GM18951 (cell line): Measurements from ENCODE around the gene MIS12.
A peak's percentile ranks its signal among the peaks of the same experiment; 100 is the strongest.

Experiments
- POLR2A ChIP-seq: IDR thresholded peaks from 4 replicates; pipeline ENCODE4 v1.6.1; 2011; ENCODE audit warnings: mild to moderate bottlenecking; ENCODE audit not compliant: insufficient read length, insufficient read depth; ENCODE audit errors: extremely low read depth
- in situ Hi-C: fragments of 300-500 bp; cut with MboI; formaldehyde crosslinking; loops from one replicate; pipeline ENCODE4 v1.12.0; 2022; ENCODE audit warnings: low sequenced_read_pairs, mixed read lengths, inconsistent platforms; ENCODE audit not compliant: unreplicated experiment

The MIS12 gene

DNA sequence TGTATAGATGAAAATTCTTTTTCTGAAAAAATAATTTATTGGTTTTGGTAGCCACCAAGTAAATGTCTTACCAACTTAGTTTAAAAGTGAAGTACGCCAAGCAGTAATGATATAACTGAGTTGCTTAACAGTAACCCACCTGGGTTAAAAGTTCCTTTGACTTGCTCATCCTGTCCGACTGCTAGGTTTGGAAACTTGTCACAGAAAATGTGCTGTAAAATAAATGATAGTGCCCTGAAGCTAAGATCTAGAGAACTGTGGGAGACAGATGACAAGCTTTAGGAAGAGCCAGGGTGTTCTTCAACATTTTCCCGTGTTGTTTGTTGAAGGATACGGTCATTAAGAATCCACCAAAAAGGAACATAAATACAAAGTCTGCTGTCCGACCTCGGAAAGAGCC lies 5.4 kb upstream of the MIS12 start:
- no peak for TF ChIP-seq POLR2A
- in situ Hi-C loops = no loop called here

DNA sequence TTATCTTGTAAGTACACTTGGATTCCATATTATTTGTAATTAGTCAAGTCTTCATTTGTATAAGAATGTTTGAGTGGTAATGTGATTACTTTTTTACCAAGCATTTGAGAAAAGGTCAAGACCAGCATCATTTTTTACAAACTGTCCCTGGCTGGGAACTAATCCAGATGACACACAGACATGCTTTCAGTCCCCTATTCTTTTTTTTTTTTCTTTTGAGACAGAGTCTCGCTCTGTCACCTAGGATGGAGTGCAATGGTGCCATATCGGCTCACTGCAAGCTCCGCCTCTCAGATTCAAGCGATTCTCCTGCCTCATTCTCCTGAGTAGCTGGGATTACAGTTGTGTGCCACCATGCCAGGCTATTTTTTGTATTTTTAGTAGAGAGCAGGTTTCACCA lies 4.9 kb upstream of the MIS12 start:
- no peak for TF ChIP-seq POLR2A
- in situ Hi-C loops = no loop called here

DNA sequence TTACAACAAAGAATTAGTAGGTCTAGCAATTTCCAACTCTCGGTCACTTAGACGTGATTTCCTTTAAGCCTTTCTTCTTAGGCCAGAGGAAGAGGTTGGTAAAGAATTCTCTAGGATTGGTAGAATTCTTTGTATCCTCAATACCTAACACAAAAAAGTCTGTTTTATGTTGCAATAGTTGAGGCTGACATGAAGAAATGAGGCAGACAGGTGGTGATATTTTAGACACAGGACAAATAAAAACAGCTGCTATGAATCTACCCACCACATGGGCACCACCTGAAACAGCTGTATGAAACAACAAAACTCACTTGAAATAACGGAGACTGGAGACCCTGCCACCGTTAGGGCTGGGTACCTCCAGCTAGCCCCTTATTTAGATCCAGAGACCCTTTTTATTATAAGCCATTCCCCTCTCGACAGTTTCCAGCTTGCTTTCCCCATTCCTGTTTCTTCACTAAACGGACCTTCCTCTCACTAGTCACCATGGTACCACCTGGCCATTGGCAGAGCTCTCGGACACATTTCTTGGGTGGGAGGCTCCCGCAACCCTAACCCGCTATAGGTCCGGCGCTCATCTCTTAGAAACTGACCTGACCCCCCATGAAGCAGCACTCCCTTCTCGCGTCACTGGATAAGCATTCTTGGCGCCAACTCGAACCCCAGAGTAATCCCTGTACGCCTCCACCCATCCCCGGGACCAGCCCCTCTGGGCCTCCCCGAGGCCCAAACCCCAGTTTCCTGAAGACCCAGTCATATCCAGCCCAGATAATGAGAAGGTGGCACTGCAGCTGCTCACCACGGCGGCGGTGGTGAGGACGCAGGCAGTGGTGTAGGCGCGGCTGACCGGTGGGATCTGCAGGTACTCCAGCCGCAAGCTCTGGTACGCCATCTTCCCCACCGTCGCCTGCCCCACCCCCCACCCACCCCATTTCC lies 828 bp upstream of the MIS12 start, which contains the start of gene DERL2:
Gene DERL2, minus strand, starts transcription at position 909 of the 936 bp plus-strand sequence. Its CDS starts 17 bp downstream, at position 892.
- TF ChIP-seq POLR2A = peak; percentile 48
- in situ Hi-C loops = no loop called here

DNA sequence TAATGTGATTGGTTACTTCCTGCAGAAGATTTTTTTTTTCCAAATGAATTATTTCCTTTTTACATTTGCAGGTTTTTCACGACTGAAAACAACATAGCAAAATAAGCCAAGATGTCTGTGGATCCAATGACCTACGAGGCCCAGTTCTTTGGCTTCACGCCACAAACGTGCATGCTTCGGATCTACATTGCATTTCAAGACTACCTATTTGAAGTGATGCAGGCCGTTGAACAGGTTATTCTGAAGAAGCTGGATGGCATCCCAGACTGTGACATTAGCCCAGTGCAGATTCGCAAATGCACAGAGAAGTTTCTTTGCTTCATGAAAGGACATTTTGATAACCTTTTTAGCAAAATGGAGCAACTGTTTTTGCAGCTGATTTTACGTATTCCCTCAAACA lies 2.4 kb downstream of the MIS12 start:
- TF ChIP-seq POLR2A = no peak
- in situ Hi-C loops = no loop called here

DNA sequence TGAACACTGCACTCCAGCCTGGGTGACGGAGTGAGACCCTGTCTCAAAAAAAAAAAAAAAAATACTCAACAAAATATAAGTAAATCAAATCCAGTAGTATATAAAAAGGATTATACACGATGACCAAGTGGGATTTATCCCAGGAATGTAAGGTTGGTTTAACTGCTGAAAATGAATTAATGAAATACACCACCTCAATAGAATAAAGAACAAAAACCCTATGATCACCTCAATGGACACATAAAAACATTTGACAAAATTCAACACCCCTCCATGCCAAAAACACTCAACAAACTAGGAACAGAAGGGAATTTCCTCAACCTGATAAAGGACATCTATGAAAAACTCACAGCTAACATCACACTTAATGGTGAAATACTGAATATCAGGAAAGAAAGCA lies 6.6 kb downstream of the MIS12 start:
- no peak for TF ChIP-seq POLR2A
- in situ Hi-C loops = no loop called here

DNA sequence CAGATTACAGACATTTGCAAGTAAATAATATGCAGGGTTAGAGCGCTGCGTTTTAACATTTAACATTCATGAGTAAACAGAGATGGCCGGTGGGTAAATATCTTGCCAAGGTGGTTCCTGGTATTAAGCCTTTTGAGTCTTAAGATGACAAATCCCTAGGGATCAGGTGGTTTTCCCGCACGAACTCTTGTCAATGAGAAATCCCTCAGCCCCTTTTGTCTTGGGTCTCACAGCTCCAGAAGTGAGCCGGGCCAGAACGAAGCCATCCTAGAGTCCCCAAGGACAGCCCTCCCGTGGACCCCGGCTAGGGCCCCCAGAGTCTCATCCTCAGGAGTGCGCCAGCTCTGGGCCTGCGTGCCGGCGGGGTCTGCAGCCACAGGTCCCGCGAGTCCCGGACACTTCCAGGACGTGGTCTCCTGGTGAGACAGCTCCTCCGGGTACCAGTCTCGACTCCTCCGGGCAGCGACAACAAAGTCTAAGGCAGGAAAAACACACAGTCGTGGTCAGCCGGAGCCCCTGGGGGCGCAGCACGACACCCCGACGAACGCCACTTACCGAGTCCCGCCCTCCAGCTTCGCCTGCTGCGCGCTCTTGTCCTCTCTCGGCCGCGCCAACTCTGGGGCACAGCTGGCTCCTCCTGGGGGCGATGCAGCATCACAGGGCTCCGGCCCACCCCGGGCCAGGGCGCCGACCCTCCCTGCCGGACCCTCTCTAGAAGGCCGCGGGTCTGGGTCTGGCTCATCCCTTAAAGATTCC lies 13.3 kb downstream of the MIS12 start:
- no peak for TF ChIP-seq POLR2A
- in situ Hi-C loops = no loop called here

DNA sequence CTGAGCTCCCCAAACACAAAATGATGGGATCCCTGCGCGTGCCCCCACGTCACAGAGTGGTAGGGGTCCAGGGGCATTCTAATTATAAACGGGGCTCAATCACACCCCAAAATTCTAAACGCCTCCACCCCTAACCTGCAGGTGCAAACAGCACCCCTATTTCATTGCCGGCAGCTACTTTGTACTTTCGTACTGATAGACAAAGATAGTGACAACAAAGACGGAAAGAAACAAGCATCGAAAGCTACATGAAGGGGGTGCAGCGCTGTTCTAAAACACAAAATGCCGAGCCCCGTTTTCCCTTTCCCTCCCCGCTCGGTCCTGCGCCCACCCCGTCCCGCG lies 13.9 kb downstream of the MIS12 start:
- TF ChIP-seq POLR2A = no peak
- in situ Hi-C loops = no loop called here

DNA sequence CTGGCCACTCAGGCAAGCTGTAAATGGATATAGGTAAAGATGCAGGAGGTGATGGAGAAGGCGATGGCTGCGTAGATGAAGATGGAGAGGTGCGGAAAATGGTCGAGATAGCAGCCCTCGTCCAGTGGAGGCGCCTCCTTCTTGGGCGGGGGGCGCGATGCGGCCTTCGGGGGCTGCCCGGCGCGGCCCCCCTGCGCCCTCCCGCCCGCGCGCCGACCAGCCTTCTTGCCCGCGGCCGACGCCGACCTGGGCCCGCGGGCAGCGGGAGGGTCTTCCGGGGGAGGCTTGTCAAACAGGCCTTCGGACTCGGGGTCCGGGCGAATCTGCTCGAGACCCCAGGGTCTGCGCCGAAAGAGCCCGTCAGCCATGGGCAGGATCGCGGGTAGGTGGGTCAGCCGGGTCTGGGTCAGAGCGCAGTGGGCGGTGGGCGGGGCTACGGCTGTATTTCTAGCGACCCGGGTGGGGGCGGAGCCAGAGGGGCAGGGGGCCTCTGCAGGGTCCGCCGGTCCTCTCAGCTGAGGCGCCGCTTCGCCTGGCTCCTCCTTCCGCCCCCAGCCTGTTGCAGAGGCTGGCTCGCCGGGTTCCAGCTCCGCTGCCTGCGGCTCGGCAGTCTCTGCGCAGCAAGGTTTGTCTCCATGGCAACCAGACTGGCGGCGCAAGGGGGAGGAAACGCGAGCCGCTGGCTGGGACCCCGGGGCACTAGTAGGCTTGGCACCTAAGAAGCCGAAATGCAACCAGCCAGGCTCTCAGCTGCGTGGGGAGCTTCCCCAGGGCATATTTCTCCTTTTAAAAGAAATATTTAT lies 14.4 kb downstream of the MIS12 start:
- no peak for TF ChIP-seq POLR2A
- in situ Hi-C loops = no loop called here

DNA sequence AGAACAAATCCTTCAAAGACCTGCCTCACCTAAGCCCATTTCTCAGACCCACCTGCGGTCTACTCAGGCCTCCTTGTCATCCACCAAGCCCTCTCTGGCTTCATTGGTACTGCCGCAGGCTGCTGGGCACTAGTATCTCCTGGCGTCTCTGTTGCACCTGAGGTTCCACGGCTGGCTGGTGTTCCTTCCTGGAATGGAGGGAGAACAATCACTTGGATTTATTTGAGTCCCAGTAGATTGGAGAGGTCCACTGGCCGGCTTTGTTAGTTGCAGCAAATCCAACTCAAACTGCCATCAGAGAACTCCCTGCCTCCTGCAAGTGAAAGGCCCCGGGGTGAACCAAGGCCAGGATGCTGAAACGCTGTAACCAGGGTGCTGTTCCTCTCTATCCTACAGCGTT lies 15.3 kb downstream of the MIS12 start:
- in situ Hi-C loops = no loop called here
- no peak for TF ChIP-seq POLR2A

DNA sequence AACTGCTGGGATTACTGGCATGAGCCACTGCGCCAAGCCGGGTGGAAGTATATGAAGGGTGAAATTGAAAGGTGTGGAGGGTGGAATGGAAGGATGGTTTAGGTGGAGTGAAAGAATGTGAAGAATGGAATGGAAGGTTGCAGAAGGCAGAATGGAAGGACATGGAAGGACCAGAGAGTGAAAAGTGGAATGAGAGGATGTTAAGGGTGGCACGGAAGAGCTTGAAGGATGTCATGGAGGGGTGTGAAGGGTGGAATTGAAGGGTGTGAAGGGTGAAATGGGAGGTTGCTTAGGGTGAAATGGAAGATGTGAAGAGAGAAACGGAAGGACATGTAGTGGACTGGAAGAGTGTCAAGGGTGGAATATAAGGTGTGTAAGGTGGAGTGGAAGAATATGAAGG lies 16.2 kb downstream of the MIS12 start:
- in situ Hi-C loops = no loop called here
- no peak for TF ChIP-seq POLR2A

DNA sequence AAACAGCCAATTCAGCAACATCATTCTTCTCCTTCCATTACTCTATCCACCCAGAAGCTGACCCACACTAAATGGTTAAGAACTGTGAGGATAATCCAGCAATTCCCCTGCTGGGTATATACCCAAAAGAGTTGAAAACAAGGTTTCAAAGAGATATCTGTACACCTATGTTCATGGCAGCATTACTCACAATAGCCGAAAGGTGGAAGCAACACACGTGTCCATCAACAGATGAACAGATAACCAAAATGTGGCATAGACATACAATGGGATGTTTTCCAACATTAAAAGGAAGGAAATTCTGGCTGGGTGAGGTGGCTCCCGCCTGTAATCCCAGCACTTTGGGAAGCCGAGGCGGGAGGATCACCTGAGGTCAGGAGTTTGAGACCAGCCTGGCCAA lies 19.9 kb downstream of the MIS12 start:
- in situ Hi-C loops = no loop called here
- TF ChIP-seq POLR2A = no peak

DNA sequence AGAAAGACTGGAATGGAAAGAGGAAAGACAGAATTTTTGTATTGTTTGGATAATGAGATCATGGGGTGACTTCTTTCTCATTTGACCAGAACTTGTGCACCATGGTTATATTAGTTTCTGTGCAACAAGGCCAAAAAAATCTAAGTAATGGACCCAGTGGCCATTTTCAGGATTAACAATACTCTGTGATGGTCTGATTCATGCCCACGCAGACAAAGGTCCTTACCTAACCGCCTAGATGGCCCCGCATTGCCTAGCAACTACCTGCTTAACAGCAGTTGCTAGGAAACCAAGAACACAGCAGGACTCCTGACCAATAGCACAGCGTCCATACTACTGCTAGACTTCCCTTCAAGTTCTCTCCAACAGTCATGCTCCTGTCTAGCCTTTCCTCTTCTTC lies 22.4 kb downstream of the MIS12 start:
- in situ Hi-C loops = no loop called here
- TF ChIP-seq POLR2A = no peak

DNA sequence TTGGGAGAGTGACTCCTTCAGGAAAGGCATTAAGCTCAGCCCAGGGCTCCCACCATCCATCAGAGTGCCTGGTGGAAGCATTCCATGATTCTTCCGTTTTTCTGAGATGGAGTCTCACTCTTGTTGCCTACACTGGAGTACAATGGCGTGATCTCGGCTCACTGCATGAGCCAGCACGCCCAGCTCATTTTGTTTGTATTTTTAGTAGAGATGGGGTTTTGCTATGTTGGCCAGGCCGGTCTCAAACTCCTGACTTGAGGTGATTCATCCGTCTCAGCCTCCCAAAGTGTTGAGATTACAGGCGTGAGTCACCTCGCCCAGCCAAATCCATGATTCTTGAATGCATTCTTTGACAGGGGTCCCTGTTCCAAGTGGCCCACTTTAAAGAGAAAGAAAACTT lies 23.1 kb downstream of the MIS12 start:
- in situ Hi-C loops = no loop called here
- TF ChIP-seq POLR2A = no peak
